Effector memory CD4-positive, alpha-beta T cell (primary cell): ENCODE measurements around the gene BCL11B.

ENCODE experiments used
- DNase-seq, 3 donors: peaks; one replicate each; pipeline ENCODE4 v3.0.0-alpha.2; 2020
- H3K27ac ChIP-seq: 2 replicates; pipeline ENCODE4 v1.7.0; 2013; ENCODE audit warnings: mild to moderate bottlenecking, low read length, moderate library complexity; ENCODE audit not compliant: insufficient read depth, poor library complexity, severe bottlenecking
- H3K27me3 ChIP-seq: replicated peaks from 2 replicates; pipeline ENCODE4 v1.7.0; 2013; ENCODE audit warnings: mild to moderate bottlenecking, low read length; ENCODE audit not compliant: insufficient read depth, control insufficient read depth, poor library complexity, severe bottlenecking
- H3K36me3 ChIP-seq: 2 replicates; pipeline ENCODE4 v1.7.0; 2013; ENCODE audit warnings: mild to moderate bottlenecking, low read length, moderate library complexity; ENCODE audit not compliant: control insufficient read depth, insufficient read depth
- H3K4me1 ChIP-seq: 2 replicates; pipeline ENCODE4 v1.7.0; 2013; ENCODE audit warnings: low read length, mild to moderate bottlenecking; ENCODE audit not compliant: control insufficient read depth, insufficient read depth, poor library complexity, severe bottlenecking
- H3K4me3 ChIP-seq: 2 replicates; pipeline ENCODE4 v1.7.0; 2013; ENCODE audit warnings: low read length, low read depth, mild to moderate bottlenecking; ENCODE audit not compliant: insufficient read depth, poor library complexity, severe bottlenecking
- H3K9me3 ChIP-seq: 2 replicates; pipeline ENCODE4 v1.7.0; 2013; ENCODE audit warnings: mild to moderate bottlenecking, low read length, moderate library complexity; ENCODE audit not compliant: control insufficient read depth

BCL11B gene

GRCh38 chr14:99213101-99213500 lies 58.9 kb downstream of the BCL11B start:
- Histone ChIP-seq H3K27me3 (no peaks in the 10 kb centered on the region), H3K36me3 (peaks cover 4% of the 10 kb centered on the region), H3K9me3 (no peaks in the 10 kb centered on the region), H3K4me1 (peaks cover 97% of the 10 kb centered on the region), H3K27ac (peak overlapping the region; percentile 67), H3K4me3 (peak overlapping the region; percentile 20)
- peak in 1 of 3 donors; percentile 42 for DNase-seq

GRCh38 chr14:99212646-99213045 lies 59.4 kb downstream of the BCL11B start:
- H3K36me3 ChIP-seq, result peaks cover 5% of the 10 kb centered on the region
- no peaks in the 10 kb centered on the region for H3K27me3 ChIP-seq
- H3K27ac ChIP-seq, result peak overlapping the region; percentile 67
- no peak overlapping the region for H3K4me3 ChIP-seq
- no peaks in the 10 kb centered on the region for H3K9me3 ChIP-seq
- DNase-seq, result no peak
- H3K4me1 ChIP-seq, result peaks cover 99% of the 10 kb centered on the region

DNA sequence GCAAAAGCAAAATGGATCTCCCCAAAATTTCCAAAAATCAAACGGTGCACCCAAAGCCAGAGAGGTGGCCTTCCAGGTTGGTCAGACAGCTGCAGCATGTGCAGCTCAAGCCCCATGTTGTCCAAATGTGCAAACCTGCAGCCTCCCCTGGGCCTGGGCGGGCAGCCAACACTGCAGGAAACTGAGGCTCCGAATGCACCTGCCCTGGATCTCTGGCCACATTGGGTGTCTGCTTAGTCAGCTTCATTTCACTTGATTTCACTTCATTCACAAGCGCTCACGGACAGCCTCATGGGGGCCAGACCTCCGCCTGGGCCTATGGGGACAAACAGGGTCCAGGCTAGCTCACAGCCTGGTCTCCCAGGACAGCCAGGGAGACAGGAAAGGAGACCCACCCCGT lies 59.8 kb downstream of the BCL11B start:
- Histone ChIP-seq H3K4me3 (no peak overlapping the region), H3K27me3 (no peaks in the 10 kb centered on the region), H3K9me3 (no peaks in the 10 kb centered on the region), H3K4me1 (peaks cover 99% of the 10 kb centered on the region), H3K27ac (peak overlapping the region; percentile 67), H3K36me3 (peaks cover 5% of the 10 kb centered on the region)
- DNase-seq, result no peak

DNA sequence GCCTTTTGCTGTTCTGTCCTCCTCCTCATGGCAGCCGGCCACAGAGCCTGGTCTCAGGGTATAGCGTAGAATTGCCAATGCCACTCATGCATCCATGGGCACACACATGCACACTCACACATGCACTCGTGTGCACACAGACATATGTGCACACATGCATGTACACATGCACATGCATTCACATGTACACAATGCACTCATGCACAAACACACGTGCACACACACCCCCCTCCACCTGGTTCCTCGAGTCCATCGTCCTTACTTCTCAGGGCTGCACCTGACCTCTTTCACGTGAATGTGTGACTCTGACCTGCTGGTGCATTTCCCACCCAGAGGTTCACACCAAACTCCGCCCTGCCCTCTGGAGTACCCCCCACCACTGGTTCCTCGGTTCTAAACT lies 60.6 kb downstream of the BCL11B start:
- DNase-seq, result no peak
- Histone ChIP-seq H3K9me3 (no peaks in the 10 kb centered on the region), H3K27me3 (no peaks in the 10 kb centered on the region), H3K36me3 (peaks cover 5% of the 10 kb centered on the region), H3K4me1 (peaks cover 98% of the 10 kb centered on the region), H3K27ac (peak overlapping the region; percentile 67), H3K4me3 (peak overlapping the region; percentile 5)

- peaks cover 98% of the 10 kb centered on the region for H3K4me1 ChIP-seq
- peaks cover 12% of the 10 kb centered on the region for H3K36me3 ChIP-seq
These were observed 61.7 kb downstream of the BCL11B start for GRCh38 chr14:99210333-99210732.

GRCh38 chr14:99209409-99209808 lies 62.6 kb downstream of the BCL11B start:
- H3K4me3 ChIP-seq, result no peak overlapping the region
- H3K4me1 ChIP-seq, result peaks cover 99% of the 10 kb centered on the region
- H3K27me3 ChIP-seq, result no peaks in the 10 kb centered on the region
- no peak for DNase-seq
- peak overlapping the region; percentile 54 for H3K27ac ChIP-seq
- H3K36me3 ChIP-seq, result peaks cover 21% of the 10 kb centered on the region
- no peaks in the 10 kb centered on the region for H3K9me3 ChIP-seq

More at GRCh38 chr14:99210333-99210732, 61.7 kb downstream of the BCL11B start:
- H3K4me3 ChIP-seq, result no peak overlapping the region
- no peaks in the 10 kb centered on the region for H3K9me3 ChIP-seq
- H3K27ac ChIP-seq, result peak overlapping the region; percentile 54
- no peak for DNase-seq
- no peaks in the 10 kb centered on the region for H3K27me3 ChIP-seq

GRCh38 chr14:99208318-99208717 lies 63.7 kb downstream of the BCL11B start:
- peak overlapping the region; percentile 61 for H3K27ac ChIP-seq
- H3K36me3 ChIP-seq, result peaks cover 22% of the 10 kb centered on the region
- H3K27me3 ChIP-seq, result no peaks in the 10 kb centered on the region
- no peak overlapping the region for H3K4me3 ChIP-seq
- peaks cover 99% of the 10 kb centered on the region for H3K4me1 ChIP-seq
- no peak for DNase-seq
- no peaks in the 10 kb centered on the region for H3K9me3 ChIP-seq

GRCh38 chr14:99207456-99207855 lies 64.5 kb downstream of the BCL11B start:
- Histone ChIP-seq H3K4me3 (peak overlapping the region; percentile 11), H3K27me3 (no peaks in the 10 kb centered on the region), H3K27ac (peak overlapping the region; percentile 61), H3K4me1 (peaks cover 99% of the 10 kb centered on the region), H3K36me3 (peaks cover 22% of the 10 kb centered on the region), H3K9me3 (no peaks in the 10 kb centered on the region)
- no peak for DNase-seq

GRCh38 chr14:99206090-99206489 lies 65.9 kb downstream of the BCL11B start:
- H3K36me3 ChIP-seq, result peaks cover 22% of the 10 kb centered on the region
- DNase-seq, result no peak
- H3K9me3 ChIP-seq, result no peaks in the 10 kb centered on the region
- peak overlapping the region; percentile 20 for H3K4me3 ChIP-seq
- peaks cover 98% of the 10 kb centered on the region for H3K4me1 ChIP-seq
- H3K27ac ChIP-seq, result peak overlapping the region; percentile 88
- H3K27me3 ChIP-seq, result no peaks in the 10 kb centered on the region

DNA sequence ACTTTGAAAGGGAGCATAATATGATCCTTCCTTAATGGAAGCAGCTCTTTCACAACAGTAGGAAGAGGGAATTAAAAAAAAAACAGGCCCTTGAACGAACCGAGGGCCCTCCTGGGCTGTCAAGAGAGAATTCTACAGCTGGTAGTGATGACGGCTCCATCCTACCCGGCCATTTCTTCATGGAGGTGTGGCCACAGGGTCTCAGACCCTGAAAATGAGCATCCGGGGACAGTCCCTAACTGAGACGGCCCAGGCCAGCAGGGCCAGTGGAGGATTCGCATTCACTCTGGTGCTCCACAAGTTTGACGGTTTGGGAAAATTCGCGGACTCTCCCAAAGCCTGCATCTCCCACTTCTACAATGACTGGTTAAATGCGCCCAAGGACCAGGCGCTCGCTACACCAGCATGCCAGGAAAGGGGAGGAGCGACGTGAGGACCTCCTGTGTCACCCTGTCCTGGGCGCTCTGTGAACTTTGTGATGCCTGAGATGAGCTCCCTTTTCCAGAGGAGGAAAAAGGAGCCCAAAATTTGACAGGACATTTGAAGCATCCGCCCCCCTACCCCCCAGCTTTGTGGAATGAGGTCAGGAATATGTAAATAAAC lies 66.8 kb downstream of the BCL11B start:
- Histone ChIP-seq H3K4me1 (peaks cover 98% of the 10 kb centered on the region), H3K27ac (peak overlapping the region; percentile 88), H3K9me3 (no peaks in the 10 kb centered on the region), H3K27me3 (no peaks in the 10 kb centered on the region), H3K4me3 (no peak overlapping the region), H3K36me3 (peaks cover 24% of the 10 kb centered on the region)
- DNase-seq, result no peak
